GM12878 (cell line): Measurements from ENCODE around the gene MTA3.

Experiments used
- GABPA ChIP-seq: IDR thresholded peaks from 2 replicates; pipeline ENCODE4 v1.6.1; 2014; ENCODE audit warnings: antibody characterized with exemption, low read depth, mild to moderate bottlenecking, inconsistent platforms
- POLR2A ChIP-seq: IDR thresholded peaks from 2 replicates; pipeline ENCODE4 v1.6.1; 2011; ENCODE audit warnings: low read depth, mild to moderate bottlenecking, low read length
- RAD21 ChIP-seq: IDR thresholded peaks from 2 replicates; pipeline ENCODE4 v1.6.1; 2011; ENCODE audit warnings: mild to moderate bottlenecking, low read depth, low read length, moderate library complexity; ENCODE audit not compliant: insufficient read depth
- SIN3A ChIP-seq: IDR thresholded peaks from 2 replicates; pipeline ENCODE4 v1.6.1; 2012; ENCODE audit warnings: low read depth, low read length, improper control_type of control experiment

- no peak for TF ChIP-seq GABPA
- no peak for TF ChIP-seq RAD21
- 0 out of 2 replicates have a peak, but pooled peaks have one; percentile 39 for TF ChIP-seq POLR2A
- no peak for TF ChIP-seq SIN3A
Observed at GRCh38 chr2:42567806-42568400, 529 bp upstream of the MTA3 start.
